Stimulated activated CD4-positive, alpha-beta T cell treated with anti-CD3 and anti-CD28 coated beads, Interleukin-12 subunit alpha, Interleukin-12 subunit beta, amount 100 ng/mL, for 48 hours (primary cell): Measurements from ENCODE around the gene RAB3A.

Experiments used
- DNase-seq, 3 donors: peaks; one replicate each; pipeline ENCODE4 v3.0.0-alpha.2; 2020; ENCODE audit warnings: low read depth in 2 of 3, low spot score in 1 of 3

The RAB3A gene

DNA sequence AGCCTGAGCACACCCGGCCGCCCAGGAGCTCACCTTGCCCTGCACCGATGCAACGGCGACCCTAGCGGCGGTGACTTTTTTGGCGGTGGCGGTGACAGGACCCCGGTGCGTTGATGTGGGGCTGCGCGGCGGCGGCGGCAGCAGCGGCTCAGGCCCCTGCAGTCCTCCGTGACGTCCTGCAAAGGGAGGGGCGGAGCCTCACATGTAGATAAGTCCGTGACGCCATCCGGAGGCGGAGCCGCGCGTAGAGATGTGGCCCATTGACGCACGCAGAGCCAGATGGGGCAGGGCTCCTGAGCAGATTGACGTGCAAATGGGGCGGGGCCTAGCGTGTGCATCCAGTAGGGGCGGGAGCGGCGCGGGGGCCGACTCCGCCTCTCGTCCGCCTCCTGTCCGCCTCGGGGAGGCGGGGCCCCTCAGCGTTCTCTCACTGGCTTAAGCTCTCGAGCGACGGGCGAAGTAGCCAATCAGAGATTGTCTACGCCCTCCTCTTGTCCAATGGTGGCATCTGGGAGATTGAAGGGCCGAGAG, at the start of gene RAB3A:
Gene RAB3A, minus strand, starts transcription at position 180 of the 531 bp plus-strand sequence. CDS start 1,302 bp downstream, outside the sequence.
- DNase-seq: peak; percentile 99

- no peak for DNase-seq
Measured at GRCh38 chr19:18253130-18253529, 49.3 kb upstream of the RAB3A start.

GRCh38 chr19:18252370-18252717, 48.5 kb upstream of the RAB3A start:
- DNase-seq: no peak

DNA sequence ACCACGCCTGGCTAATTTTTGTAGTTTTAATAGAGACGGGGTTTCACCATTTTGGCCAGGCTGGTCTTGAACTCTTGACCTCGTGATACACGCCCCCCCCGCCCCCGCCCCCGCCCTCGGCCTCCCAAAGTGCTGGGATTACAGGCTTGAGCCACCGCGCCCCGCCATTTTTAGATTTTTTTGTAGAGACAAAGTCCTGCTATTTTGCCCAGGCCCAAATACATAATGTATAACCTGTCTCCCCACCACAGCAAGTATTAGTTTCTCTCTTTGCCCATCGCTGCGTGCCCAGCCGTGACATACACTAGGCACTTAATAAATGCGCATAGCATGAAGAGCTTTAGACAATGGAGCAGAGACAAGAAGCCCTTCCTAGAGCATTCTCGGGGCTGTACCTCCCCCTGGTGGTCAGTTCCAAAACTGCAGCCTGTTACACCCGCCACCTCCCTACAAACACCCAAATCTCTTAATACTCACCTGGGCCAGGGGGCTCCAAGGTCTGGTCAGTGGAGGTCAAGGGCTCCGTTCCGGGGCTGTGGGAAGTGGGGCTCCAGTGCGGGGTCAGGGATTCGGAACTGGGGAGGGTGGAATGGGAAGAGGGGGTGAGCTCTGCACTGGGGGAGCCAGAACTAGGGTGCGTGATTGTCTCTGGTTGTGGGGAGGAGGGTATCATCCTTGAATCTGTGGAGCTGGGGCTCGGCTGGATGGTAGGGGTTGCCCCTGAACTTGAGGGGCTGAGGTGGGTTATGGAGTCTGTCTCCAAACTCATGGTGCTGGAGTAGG, 47.9 kb upstream of the RAB3A start:
- peak; percentile 70 to 89 (median 71) for DNase-seq

DNA sequence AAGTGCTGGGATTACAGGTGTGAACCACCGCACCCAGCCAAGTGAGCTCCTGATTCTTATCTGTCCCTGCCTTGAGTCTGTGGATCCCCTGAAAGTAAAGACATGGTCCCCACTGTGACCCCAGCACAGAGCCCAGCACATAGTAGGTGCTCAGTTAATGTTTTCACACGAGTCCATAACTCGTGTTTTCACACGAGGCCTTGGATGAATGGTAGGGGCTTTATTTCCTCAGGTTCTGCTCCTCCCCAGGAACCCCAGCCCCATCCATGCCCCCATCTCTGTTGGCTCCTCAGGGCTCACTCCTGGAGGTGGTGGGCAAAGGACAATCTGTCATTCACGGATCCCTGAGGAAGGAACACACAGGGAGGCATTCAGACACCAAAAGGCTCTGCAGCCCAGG, 46.0 kb upstream of the RAB3A start:
- no peak for DNase-seq

DNA sequence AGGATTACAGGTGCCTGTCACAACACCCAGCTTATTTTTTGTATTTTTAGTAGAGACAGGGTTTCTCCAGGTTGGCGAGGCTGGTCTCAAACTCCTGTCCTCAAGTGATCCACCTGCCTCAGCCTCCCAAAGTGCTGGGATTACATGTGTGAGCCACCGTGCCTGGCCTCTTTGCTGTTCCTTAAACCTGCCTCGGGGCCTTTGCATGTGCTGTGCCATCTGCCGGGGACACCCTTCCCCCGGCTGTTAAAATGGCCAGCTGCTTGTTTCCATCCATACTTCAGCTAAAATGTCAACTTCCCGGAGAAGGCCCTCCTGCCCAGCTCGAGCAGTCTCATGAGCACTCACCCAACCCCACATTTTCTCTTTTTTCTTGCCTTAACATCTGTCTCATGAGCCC, 41.5 kb upstream of the RAB3A start:
- no peak for DNase-seq

GRCh38 chr19:18239303-18239702, 35.5 kb upstream of the RAB3A start:
- no peak for DNase-seq

DNA sequence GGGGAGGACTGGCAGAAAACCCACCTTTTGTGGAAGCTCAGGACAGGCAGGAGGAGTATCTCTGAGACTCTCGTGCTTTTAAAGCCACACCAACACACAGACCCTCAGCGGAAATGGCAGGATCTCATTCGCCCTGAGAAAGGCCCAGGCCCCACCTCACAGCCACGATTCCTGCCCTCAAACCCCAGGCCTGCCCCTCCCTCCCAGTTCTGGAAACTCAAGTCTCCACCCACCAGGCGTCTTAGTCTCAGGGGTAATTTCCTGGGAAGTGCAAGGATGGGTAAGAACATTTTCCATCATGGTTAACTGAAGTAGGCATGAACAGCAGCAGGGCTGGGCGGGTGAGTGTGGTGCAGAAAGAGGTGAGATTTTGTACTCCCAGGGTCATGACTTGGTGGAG, 30.4 kb upstream of the RAB3A start:
- DNase-seq: no peak

DNA sequence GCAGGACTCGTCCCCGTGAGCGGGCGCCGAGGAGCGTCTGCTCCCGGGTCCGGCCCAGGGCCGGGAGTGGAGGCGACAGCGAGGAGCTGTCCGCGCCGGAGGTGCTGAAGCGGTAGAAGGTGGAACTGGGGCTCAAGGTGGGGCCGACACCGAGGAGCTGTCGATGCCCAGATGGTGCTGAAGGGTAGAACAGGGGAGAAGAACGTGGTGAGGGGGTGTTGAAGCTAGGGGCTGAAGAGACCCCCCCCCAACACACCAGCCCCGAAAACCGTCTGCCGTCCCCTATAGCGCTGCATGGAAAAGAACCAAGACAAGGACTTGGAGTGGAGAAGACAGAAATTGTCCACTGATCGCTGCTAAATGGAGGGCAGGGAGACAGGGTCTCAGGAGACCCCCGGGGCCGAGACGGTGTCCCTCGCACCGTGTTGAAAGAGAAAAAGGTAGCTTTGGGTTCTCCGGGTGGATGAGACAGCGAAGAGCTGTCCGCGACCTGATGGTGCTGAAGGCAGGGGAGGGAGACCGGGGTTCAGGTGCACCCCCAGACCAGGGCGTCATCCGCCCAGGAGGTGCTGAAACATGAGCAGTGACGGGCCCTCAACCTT, 29.5 kb upstream of the RAB3A start:
- peak in 2 of 3 donors; percentile 26 to 28 for DNase-seq

GRCh38 chr19:18232540-18233223, 28.8 kb upstream of the RAB3A start:
- no peak for DNase-seq

- no peak for DNase-seq
Measured at GRCh38 chr19:18231775-18232174, 27.9 kb upstream of the RAB3A start.

GRCh38 chr19:18230941-18231734, 27.3 kb upstream of the RAB3A start:
- DNase-seq: no peak

- DNase-seq: no peak
Measured at GRCh38 chr19:18229915-18230314, 26.1 kb upstream of the RAB3A start.

DNA sequence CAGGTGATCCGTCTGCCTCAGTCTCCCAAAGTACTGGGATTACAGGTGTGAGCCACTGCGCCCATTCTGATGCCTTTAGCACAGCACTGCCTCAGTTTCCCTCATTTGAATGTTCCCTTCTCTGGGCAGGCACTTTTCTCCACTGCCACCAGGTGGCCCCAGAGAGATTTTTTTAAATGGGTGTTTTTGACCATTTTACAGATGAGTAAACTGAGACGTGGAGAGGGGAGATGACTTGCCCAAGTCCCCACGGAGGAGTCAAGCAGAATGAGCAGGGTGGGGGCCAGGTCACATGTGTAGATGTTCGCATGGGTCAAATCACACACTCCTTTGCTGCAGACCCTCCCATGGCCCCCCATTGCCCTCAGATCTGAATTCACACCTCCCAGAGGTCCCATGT, 25.6 kb upstream of the RAB3A start:
- peak in 1 of 3 donors; percentile 16 for DNase-seq

GRCh38 chr19:18227781-18228271, 24.0 kb upstream of the RAB3A start:
- no peak for DNase-seq

DNA sequence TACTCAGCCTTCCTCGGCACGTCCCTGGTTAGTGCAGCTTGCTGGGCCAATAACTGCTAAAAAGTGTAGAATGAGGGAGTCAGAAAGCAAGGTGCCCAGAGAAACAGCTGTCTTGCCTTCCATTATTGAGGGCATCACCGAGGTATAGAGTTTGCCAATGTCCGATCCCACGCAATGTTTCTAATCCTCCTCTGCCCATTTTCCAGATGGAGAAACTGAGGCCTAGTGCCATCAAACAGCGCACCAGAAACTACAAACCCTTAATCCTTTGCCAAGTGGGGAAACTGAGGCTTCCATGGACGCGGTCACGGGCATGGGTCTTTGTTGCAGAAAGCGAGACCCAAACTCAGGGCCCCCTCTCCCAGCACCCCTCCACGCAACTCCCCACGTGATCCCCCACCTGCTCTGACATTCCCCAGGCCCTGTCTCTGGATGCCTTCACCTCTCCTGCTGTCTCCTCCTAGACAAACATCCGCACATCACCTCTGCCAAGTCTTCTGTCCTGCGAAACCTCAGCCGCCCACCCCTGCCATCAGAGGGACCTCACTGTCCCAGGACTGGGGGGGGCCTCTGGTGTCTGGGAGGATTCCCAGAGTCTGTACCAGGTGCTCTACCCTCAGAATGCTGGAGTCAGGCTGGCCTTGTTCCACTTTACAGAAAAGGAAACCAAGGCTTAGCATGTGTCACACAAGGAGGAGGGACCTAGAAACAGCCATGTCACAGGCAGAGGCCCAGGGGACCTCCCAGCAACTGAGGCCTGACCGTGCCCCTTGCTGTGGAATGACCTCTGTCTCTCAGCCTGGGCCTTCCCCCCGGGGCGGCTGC, 23.3 kb upstream of the RAB3A start:
- DNase-seq: no peak

GRCh38 chr19:18225702-18226468, 22.0 kb upstream of the RAB3A start, which contains the start of gene PDE4C:
Gene PDE4C (minus strand): TSS chr19:18226438. CDS start chr19:18226415, 23 bp downstream.
- no peak for DNase-seq

DNA sequence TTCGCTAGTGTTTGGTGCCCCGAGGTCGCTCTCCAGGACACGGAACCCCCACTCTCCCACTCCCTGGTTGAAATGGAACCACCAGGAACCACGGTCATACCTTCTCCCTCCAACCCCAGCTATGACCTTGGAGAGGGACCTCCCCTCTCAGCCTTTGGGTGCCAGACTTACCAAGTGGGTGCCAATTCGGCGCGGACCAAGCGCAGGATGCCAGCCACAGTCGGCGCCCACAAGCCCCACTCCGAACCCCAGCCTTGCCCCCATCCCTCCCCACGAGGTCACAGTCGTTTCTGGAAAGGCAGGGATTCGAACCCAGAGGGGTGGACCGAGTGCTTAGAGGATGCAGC, 21.5 kb upstream of the RAB3A start:
- DNase-seq: no peak
